ENCODE measurements around the gene ASF1A. TPM values are rescaled to one million over a fixed set of nuclear protein-coding genes. Genes with fewer than 3 reads are reported as not detected.
"Not testable (repeated sequence)": the region's sequence is repeated elsewhere in the genome, so short reads cannot be mapped to it uniquely, and the experiment has no call there.

Gene ASF1A
- total and polyA plus RNA-seq, 2 experiments from 2014 or later, result 25.4 to 72.2 TPM

GRCh38 chr6:118868901-118869300, 25.1 kb upstream of the ASF1A start:
- not testable (repeated sequence) for H3K4me3 ChIP-seq; H3K27me3 Mint-ChIP-seq (ENCODE audit: insufficient read depth, low read depth, poor library complexity); DNase-seq (ENCODE audit: low spot score); H3K27me3 ChIP-seq (ENCODE audit: insufficient read depth); H3K4me1 Mint-ChIP-seq; H3F3A ChIP-seq (replicated peaks; ENCODE audit: low read depth); H3K27ac Mint-ChIP-seq; H3K36me3 ChIP-seq (ENCODE audit: insufficient read depth); ATAC-seq; H3K4me3 Mint-ChIP-seq; H3K36me3 Mint-ChIP-seq (ENCODE audit: low read depth); H4K20me1 ChIP-seq (replicated peaks; ENCODE audit: insufficient read depth); H2AFZ ChIP-seq; H3K27ac ChIP-seq (ENCODE audit: low read depth); H3K9me2 ChIP-seq (ENCODE audit: insufficient read depth); H3K4me2 ChIP-seq; H3K4me1 ChIP-seq (ENCODE audit: insufficient read depth); H3K9me3 Mint-ChIP-seq
- H3K79me2 ChIP-seq (replicated peaks; ENCODE audit: insufficient read depth), result peaks cover 34% of the 10 kb centered on the region

- Histone ChIP-seq H3K4me2 (no peak overlapping the region), H3K4me3 (no peak overlapping the region), H3K9me2 (ENCODE audit: insufficient read depth) (no peaks in the 10 kb centered on the region), H3K79me2 (replicated peaks; ENCODE audit: insufficient read depth) (peaks cover 34% of the 10 kb centered on the region), H3K4me1 (ENCODE audit: insufficient read depth) (no peaks in the 10 kb centered on the region), H3K27ac (ENCODE audit: low read depth) (no peak overlapping the region), H2AFZ (no peak overlapping the region), H3K36me3 (ENCODE audit: insufficient read depth) (no peaks in the 10 kb centered on the region), H3F3A (replicated peaks; ENCODE audit: low read depth) (no peaks in the 10 kb centered on the region), H3K27me3 (ENCODE audit: insufficient read depth) (no peaks in the 10 kb centered on the region), H4K20me1 (replicated peaks; ENCODE audit: insufficient read depth) (no peaks in the 10 kb centered on the region)
- DNase-seq (ENCODE audit: low spot score) (no peak), ATAC-seq (no peak)
- H3K4me3 Mint-ChIP-seq, result no peak overlapping the region
- no peaks in the 10 kb centered on the region; the same call in 1 of the 3 replicates for H3K9me3 Mint-ChIP-seq
- H3K4me1 Mint-ChIP-seq, result peaks cover 4% of the 10 kb centered on the region; the same call in 2 of the 3 replicates
- peaks cover 2% of the 10 kb centered on the region for H3K27me3 Mint-ChIP-seq (ENCODE audit: insufficient read depth, low read depth, poor library complexity)
- H3K27ac Mint-ChIP-seq, result no peak overlapping the region
- no peaks in the 10 kb centered on the region; the same call in 2 of the 3 replicates for H3K36me3 Mint-ChIP-seq (ENCODE audit: low read depth)
- TF ChIP-seq CREB1 (CRISPR knock-in tag; IDR thresholded peaks at IDR 0.05; ENCODE audit: low read depth), result no peak
- no peak for TF ChIP-seq ZNF462 (CRISPR knock-in tag; IDR thresholded peaks at IDR 0.05)
- no peak for TF ChIP-seq STAT1 (IDR thresholded peaks at IDR 0.05; ENCODE audit: unreplicated experiment)
- TF ChIP-seq NANOG (IDR thresholded peaks at IDR 0.05; ENCODE audit: borderline replicate concordance), result no peak
- no peak for TF ChIP-seq ETS1 (IDR thresholded peaks at IDR 0.05)
- TF ChIP-seq EZH2 (IDR thresholded peaks at IDR 0.05; ENCODE audit: low read depth, unreplicated experiment), result no peak
- no peak for TF ChIP-seq CTCF (conservative IDR thresholded peaks at IDR 0.05; ENCODE audit: low read depth in 2 of 2)
- no peak for TF ChIP-seq ZNF331 (CRISPR knock-in tag; IDR thresholded peaks at IDR 0.05; ENCODE audit: low read depth)
- TF ChIP-seq ZNF114 (CRISPR knock-in tag; IDR thresholded peaks at IDR 0.05), result no peak
- TF ChIP-seq POLR2AphosphoS5 (IDR thresholded peaks at IDR 0.05; ENCODE audit: low read depth), result no peak
- TF ChIP-seq EZH2phosphoT487 (IDR thresholded peaks at IDR 0.05; ENCODE audit: unreplicated experiment), result no peak
- TF ChIP-seq JUNB (IDR thresholded peaks at IDR 0.05; ENCODE audit: unreplicated experiment), result no peak
These were observed 24.6 kb upstream of the ASF1A start for GRCh38 chr6:118869350-118869749.
